Type B pancreatic cell (in vitro differentiated cells): ENCODE results near the gene PTBP3. TPM values are rescaled to one million over a fixed set of nuclear protein-coding genes. Genes with fewer than 3 reads are reported as not detected.
A peak's percentile ranks its signal among the peaks of the same experiment; 100 is the strongest.

Experiments used
- DNase-seq: peaks from one replicate; pipeline ENCODE4 v3.0.0; 2021; ENCODE audit warnings: mixed read lengths; ENCODE audit not compliant: unreplicated experiment; ENCODE audit errors: extremely low spot score
- H3K27ac Mint-ChIP-seq: 2 replicates; pipeline ENCODE4 v1.8.0; 2021; ENCODE audit warnings: mild to moderate bottlenecking, mixed read lengths
- H3K27me3 Mint-ChIP-seq: 2 replicates; pipeline ENCODE4 v1.8.0; 2021; ENCODE audit warnings: mixed read lengths
- H3K36me3 Mint-ChIP-seq: 2 replicates; pipeline ENCODE4 v1.8.0; 2021; ENCODE audit warnings: mixed read lengths
- H3K4me1 Mint-ChIP-seq: one replicate; pipeline ENCODE4 v1.8.0; 2021; ENCODE audit warnings: mixed read lengths; ENCODE audit not compliant: unreplicated experiment
- H3K4me3 Mint-ChIP-seq: 2 replicates; pipeline ENCODE4 v1.8.0; 2021; ENCODE audit warnings: mild to moderate bottlenecking, mixed read lengths
- H3K9me3 Mint-ChIP-seq: 2 replicates; pipeline ENCODE4 v1.8.0; 2021; ENCODE audit warnings: mixed read lengths
- total RNA-seq: library from RNA; stranded (reverse); gene quantifications from 2 replicates; pipeline ENCODE4 v1.2.1, GENCODE V29; 2021; ENCODE audit warnings: low replicate concordance
- TF ChIP-seq, protein P1 (sequence below): fragments of 200-600 bp; sonication (generic); conservative IDR thresholded peaks from 2 replicates; pipeline ENCODE4 v1.5.0; 2021; ENCODE audit warnings: antibody characterized with exemption, mild to moderate bottlenecking

PTBP3 gene
- total RNA-seq, 1 donor from 2014 or later = 78.6 TPM

DNA sequence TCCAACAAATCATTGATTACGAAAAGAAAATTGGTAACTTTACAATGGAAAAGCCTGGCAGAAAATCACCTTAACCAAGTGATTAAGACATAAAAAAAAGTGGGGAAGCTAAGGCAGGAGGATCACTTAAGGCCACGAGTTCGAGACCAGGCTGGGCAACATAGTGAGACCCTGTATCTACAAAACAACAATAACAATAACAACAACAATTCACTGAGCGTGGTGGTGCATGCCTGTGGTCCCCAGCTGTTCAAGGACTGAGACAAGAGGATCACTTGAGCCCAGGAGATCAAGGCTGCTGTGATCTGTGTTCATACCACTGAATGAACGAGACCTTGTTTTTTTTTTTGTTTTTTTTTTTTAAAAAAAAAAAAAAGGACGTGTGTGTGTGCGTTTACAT lies 21.3 kb downstream of the PTBP3 start:
- Mint-ChIP-seq H3K9me3 (peaks cover 7% of the 10 kb centered on the region), H3K36me3 (peaks cover 17% of the 10 kb centered on the region), H3K27me3 (no peaks in the 10 kb centered on the region), H3K4me1 (peaks cover 22% of the 10 kb centered on the region), H3K27ac (no peak overlapping the region), H3K4me3 (no peak overlapping the region)
- DNase-seq = no peak
- TF ChIP-seq, protein P1, sequence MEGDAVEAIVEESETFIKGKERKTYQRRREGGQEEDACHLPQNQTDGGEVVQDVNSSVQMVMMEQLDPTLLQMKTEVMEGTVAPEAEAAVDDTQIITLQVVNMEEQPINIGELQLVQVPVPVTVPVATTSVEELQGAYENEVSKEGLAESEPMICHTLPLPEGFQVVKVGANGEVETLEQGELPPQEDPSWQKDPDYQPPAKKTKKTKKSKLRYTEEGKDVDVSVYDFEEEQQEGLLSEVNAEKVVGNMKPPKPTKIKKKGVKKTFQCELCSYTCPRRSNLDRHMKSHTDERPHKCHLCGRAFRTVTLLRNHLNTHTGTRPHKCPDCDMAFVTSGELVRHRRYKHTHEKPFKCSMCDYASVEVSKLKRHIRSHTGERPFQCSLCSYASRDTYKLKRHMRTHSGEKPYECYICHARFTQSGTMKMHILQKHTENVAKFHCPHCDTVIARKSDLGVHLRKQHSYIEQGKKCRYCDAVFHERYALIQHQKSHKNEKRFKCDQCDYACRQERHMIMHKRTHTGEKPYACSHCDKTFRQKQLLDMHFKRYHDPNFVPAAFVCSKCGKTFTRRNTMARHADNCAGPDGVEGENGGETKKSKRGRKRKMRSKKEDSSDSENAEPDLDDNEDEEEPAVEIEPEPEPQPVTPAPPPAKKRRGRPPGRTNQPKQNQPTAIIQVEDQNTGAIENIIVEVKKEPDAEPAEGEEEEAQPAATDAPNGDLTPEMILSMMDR = no peak

GRCh38 chr9:112311497-112311896 lies 21.9 kb downstream of the PTBP3 start:
- H3K4me3 Mint-ChIP-seq = no peak overlapping the region
- TF ChIP-seq, protein P1 = no peak
- H3K9me3 Mint-ChIP-seq = peaks cover 7% of the 10 kb centered on the region
- H3K27ac Mint-ChIP-seq = no peak overlapping the region
- no peak for DNase-seq
- peaks cover 22% of the 10 kb centered on the region for H3K4me1 Mint-ChIP-seq
- no peaks in the 10 kb centered on the region for H3K27me3 Mint-ChIP-seq
- H3K36me3 Mint-ChIP-seq = peaks cover 17% of the 10 kb centered on the region

DNA sequence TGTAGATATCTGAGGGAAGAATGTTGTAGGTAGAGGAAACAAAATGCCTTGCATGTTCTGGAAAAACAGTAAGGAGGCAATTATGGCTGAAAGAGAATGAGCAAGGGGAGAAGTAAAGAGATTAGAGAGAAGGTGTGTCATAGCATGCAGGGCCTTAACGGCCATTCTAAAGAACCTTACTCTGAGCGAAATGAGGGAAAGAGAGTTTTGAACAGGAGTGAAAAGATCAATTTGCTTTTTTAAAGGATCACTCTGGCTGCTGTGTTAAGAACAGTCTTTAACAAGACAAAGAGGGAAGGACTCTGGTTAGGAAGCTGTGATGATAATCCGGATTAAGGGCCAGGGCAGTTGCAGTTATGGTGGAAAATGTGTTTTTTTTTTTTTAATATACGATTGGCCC lies 22.6 kb downstream of the PTBP3 start:
- no peaks in the 10 kb centered on the region for H3K27me3 Mint-ChIP-seq
- H3K27ac Mint-ChIP-seq = peak overlapping the region; percentile 35
- DNase-seq = no peak
- H3K36me3 Mint-ChIP-seq = peaks cover 11% of the 10 kb centered on the region
- TF ChIP-seq, protein P1 = no peak
- H3K4me1 Mint-ChIP-seq = peaks cover 16% of the 10 kb centered on the region
- H3K9me3 Mint-ChIP-seq = peaks cover 1% of the 10 kb centered on the region
- H3K4me3 Mint-ChIP-seq = no peak overlapping the region

GRCh38 chr9:112308588-112308987 lies 24.8 kb downstream of the PTBP3 start:
- H3K4me1 Mint-ChIP-seq = peaks cover 18% of the 10 kb centered on the region
- TF ChIP-seq, protein P1 = no peak
- H3K27ac Mint-ChIP-seq = peak overlapping the region; percentile 52
- peaks cover 5% of the 10 kb centered on the region for H3K36me3 Mint-ChIP-seq
- H3K27me3 Mint-ChIP-seq = no peaks in the 10 kb centered on the region
- no peaks in the 10 kb centered on the region for H3K9me3 Mint-ChIP-seq
- no peak for DNase-seq
- peak overlapping the region; percentile 12 for H3K4me3 Mint-ChIP-seq

- peaks cover 11% of the 10 kb centered on the region for H3K36me3 Mint-ChIP-seq
- TF ChIP-seq, protein P1 = no peak
- no peaks in the 10 kb centered on the region for H3K27me3 Mint-ChIP-seq
- no peak overlapping the region for H3K4me3 Mint-ChIP-seq
- H3K4me1 Mint-ChIP-seq = peaks cover 17% of the 10 kb centered on the region
- no peak overlapping the region for H3K27ac Mint-ChIP-seq
- no peak for DNase-seq
- peaks cover 5% of the 10 kb centered on the region for H3K9me3 Mint-ChIP-seq
These were observed 32.0 kb downstream of the PTBP3 start for GRCh38 chr9:112301420-112301819.

- H3K9me3 Mint-ChIP-seq = peaks cover 5% of the 10 kb centered on the region
- peaks cover 15% of the 10 kb centered on the region for H3K36me3 Mint-ChIP-seq
- DNase-seq = no peak
- TF ChIP-seq, protein P1 = no peak
- no peaks in the 10 kb centered on the region for H3K27me3 Mint-ChIP-seq
- no peak overlapping the region for H3K4me3 Mint-ChIP-seq
- H3K4me1 Mint-ChIP-seq = peaks cover 16% of the 10 kb centered on the region
- H3K27ac Mint-ChIP-seq = peak overlapping the region; percentile 65
These were observed 33.9 kb downstream of the PTBP3 start for GRCh38 chr9:112299514-112299913.
